HepG2 (cell line): ENCODE results near the gene ZNF211. TPM values are rescaled to one million over a fixed set of nuclear protein-coding genes. Genes with fewer than 3 reads are reported as not detected.
A peak's percentile ranks its signal among the peaks of the same experiment; 100 is the strongest.

ENCODE experiments used
- CREB1 ChIP-seq, 2 experiments: fragments of 450-650 bp in 1 of 2; IDR thresholded peaks; 2 replicates each; pipeline ENCODE4 v1.6.1; 2016 to 2017; ENCODE audit warnings: control low read depth in 1 of 2, mild to moderate bottlenecking in 1 of 2, missing compliant biosample characterization in 1 of 2, missing genetic modification characterization in 1 of 2
- IKZF4 ChIP-seq: sonication (generic); formaldehyde crosslinking; IDR thresholded peaks from 2 replicates; pipeline ENCODE4 v1.5.1; 2020; ENCODE audit warnings: borderline replicate concordance, mild to moderate bottlenecking, low read depth, missing genetic modification reagents; ENCODE audit errors: not compliant biosample characterization
- MEIS1 ChIP-seq: sonication (generic); formaldehyde crosslinking; IDR thresholded peaks from 2 replicates; pipeline ENCODE4 v1.9.0; 2021; ENCODE audit warnings: mild to moderate bottlenecking, missing genetic modification reagents, moderate library complexity, borderline replicate concordance
- MYPOP ChIP-seq: sonication (generic); formaldehyde crosslinking; IDR thresholded peaks from 2 replicates; pipeline ENCODE4 v1.8.1; 2023; ENCODE audit warnings: mild to moderate bottlenecking, moderate library complexity, missing genetic modification reagents
- PAXIP1 ChIP-seq: sonication (generic); formaldehyde crosslinking; conservative IDR thresholded peaks from 2 replicates; pipeline ENCODE4 v1.4.0; 2020; ENCODE audit warnings: mild to moderate bottlenecking, missing genetic modification reagents, moderate library complexity
- POLR2G ChIP-seq: fragments of 200-400 bp; formaldehyde crosslinking; IDR thresholded peaks from 2 replicates; pipeline ENCODE4 v1.6.1; 2018; ENCODE audit warnings: mild to moderate bottlenecking, low read depth, low read length, moderate library complexity
- SCMH1 ChIP-seq: sonication (generic); formaldehyde crosslinking; IDR thresholded peaks from 2 replicates; pipeline ENCODE4 v1.9.0; 2021; ENCODE audit warnings: missing genetic modification reagents, mild to moderate bottlenecking, borderline replicate concordance
- SP140L ChIP-seq: sonication (generic); formaldehyde crosslinking; IDR thresholded peaks from 2 replicates; pipeline ENCODE4 v1.4.0; 2020; ENCODE audit warnings: missing genetic modification reagents, borderline replicate concordance
- THAP11 ChIP-seq: IDR thresholded peaks from 2 replicates; pipeline ENCODE4 v1.6.1; 2016; ENCODE audit warnings: missing biosample characterization, missing genetic modification reagents
- ZBTB21 ChIP-seq: sonication (generic); formaldehyde crosslinking; IDR thresholded peaks from 2 replicates; pipeline ENCODE4 v1.4.0; 2020; ENCODE audit warnings: missing genetic modification reagents
- ZNF17 ChIP-seq: sonication (generic); formaldehyde crosslinking; IDR thresholded peaks from 2 replicates; pipeline ENCODE4 v1.5.0; 2020; ENCODE audit warnings: mild to moderate bottlenecking, missing genetic modification reagents
- ZNF503 ChIP-seq: sonication (generic); formaldehyde crosslinking; IDR thresholded peaks from 2 replicates; pipeline ENCODE4 v1.4.0; 2020; ENCODE audit warnings: missing genetic modification reagents
- ZNF75D ChIP-seq: sonication (generic); formaldehyde crosslinking; IDR thresholded peaks from 2 replicates; pipeline ENCODE4 v1.8.1; 2023; ENCODE audit warnings: missing genetic modification reagents, mild to moderate bottlenecking, borderline replicate concordance
- ZNF83 ChIP-seq: sonication (generic); formaldehyde crosslinking; IDR thresholded peaks from 2 replicates; pipeline ENCODE4 v1.4.0; 2020; ENCODE audit warnings: missing genetic modification reagents, mild to moderate bottlenecking, borderline replicate concordance
- polyA plus RNA-seq, 8 experiments: library from polyadenylated mRNA; depleted of rRNA in 3 of 8; stranded (reverse) in 7 of 8; unstranded in 1 of 8; fragments of >200 nt; fragmentation: Illumina TruSeq in 4 of 8; extraction: Trizol in 4 of 8; gene quantifications; 2 replicates each; pipeline versions ENCODE4 v1.2.1 to v1.2.3, GENCODE V29; 2011 to 2016; ENCODE audit warnings: low read depth in 4 of 8, missing spikeins in 1 of 8, mixed read lengths in 1 of 8; ENCODE audit not compliant: insufficient read depth in 1 of 8
- total RNA-seq, 5 experiments: library from RNA; depleted of rRNA; stranded (reverse); fragments of >200 nt; fragmentation: Illumina TruSeq; extraction: Trizol; gene quantifications; 2 replicates each; pipeline ENCODE4 v1.2.3, GENCODE V29; 2016; ENCODE audit warnings: low read depth in 1 of 5
- TF ChIP-seq, protein P1 (sequence below): sonication (generic); formaldehyde crosslinking; IDR thresholded peaks from 2 replicates; pipeline ENCODE4 v1.8.0; 2022; ENCODE audit warnings: low read depth, missing genetic modification reagents

Gene ZNF211
- total and polyA plus RNA-seq, 2 of the 13 experiments (the other 11 are each of a cell fraction or from before 2014, with no cell fraction given), result 9.9 to 11.2 TPM

DNA sequence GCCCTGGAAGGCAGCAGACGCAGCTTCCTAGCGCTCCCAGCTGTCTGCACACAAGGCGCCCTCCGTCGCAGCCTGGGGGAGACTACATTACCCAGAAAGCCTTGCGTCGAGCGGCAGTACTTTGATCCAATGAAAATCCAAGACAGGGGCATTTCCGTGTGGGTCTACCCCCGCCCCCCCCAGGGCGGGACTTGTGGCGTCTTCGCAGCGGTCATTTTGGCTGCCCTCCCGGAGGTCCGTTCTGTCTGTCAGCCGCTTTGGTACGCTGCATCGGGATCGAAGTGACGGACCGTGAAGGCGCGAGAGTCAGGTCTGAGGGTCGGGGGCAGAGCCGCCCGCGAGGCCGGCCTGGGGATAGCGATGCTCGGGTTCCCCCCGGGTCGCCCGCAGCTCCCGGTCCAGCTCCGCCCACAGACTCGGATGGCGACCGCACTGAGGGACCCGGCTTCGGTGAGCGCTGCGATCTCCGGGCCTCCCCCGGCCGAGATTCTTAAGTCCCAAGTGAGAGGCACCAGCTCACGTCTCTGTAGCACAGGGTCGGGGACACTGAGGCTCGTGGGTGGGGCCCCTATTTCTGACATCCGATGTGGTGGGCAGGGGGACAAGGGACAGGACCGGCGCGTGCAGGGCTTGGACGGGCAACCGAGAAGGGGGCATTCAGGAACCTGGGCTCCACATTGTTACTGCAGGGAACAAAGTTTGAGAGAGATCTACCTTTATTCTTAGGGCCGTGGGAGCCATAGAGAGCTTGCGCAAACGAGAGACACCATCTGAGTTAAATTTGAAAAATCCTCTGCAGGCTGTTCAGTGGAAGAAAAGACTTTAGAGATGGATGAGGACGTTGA, at the start of gene ZNF211 (continued):
- TF ChIP-seq ZBTB21 (CRISPR knock-in tag) (no peak), POLR2G (peak; percentile 72), ZNF17 (no peak), IKZF4 (CRISPR knock-in tag) (peak; percentile 35), CREB1 (IDR thresholded peaks at IDR 0.05) (peak; percentile 63), CREB1 (CRISPR knock-in tag; IDR thresholded peaks at IDR 0.05) (peak; percentile 81), PAXIP1 (CRISPR knock-in tag) (no peak), MEIS1 (CRISPR knock-in tag) (no peak), MYPOP (CRISPR knock-in tag) (peak; percentile 50; the same call in 1 of the 2 replicates), ZNF503 (CRISPR knock-in tag) (no peak), ZNF83 (no peak), SP140L (no peak), ZNF75D (CRISPR knock-in tag) (no peak), THAP11 (CRISPR knock-in tag) (peak; percentile 99), SCMH1 (CRISPR knock-in tag) (no peak)
- TF ChIP-seq, protein P1, sequence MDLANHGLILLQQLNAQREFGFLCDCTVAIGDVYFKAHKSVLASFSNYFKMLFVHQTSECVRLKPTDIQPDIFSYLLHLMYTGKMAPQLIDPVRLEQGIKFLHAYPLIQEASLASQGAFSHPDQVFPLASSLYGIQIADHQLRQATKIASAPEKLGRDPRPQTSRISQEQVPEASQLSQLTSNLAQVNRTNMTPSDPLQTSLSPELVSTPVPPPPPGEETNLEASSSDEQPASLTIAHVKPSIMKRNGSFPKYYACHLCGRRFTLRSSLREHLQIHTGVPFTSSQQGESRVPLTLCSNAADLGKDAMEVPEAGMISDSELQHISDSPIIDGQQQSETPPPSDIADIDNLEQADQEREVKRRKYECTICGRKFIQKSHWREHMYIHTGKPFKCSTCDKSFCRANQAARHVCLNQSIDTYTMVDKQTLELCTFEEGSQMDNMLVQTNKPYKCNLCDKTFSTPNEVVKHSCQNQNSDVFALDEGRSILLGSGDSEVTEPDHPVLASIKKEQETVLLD (CRISPR knock-in tag), result no peak
